Nephron (organoid): ENCODE results near the gene AMIGO3.

Source experiments
- H3K27ac Mint-ChIP-seq, 3 experiments: 2 replicates each; pipeline ENCODE4 v1.8.0; 2020; ENCODE audit warnings: mixed read lengths in 3 of 3, mild to moderate bottlenecking in 2 of 3, moderate library complexity in 1 of 3
- H3K27me3 Mint-ChIP-seq: 2 replicates; pipeline ENCODE4 v1.8.0; 2021; ENCODE audit warnings: low read depth, mild to moderate bottlenecking, moderate library complexity, mixed read lengths
- H3K36me3 Mint-ChIP-seq: 2 replicates; pipeline ENCODE4 v1.8.0; 2020; ENCODE audit warnings: low read depth, mixed read lengths
- H3K4me1 Mint-ChIP-seq: 2 replicates; pipeline ENCODE4 v1.8.0; 2020; ENCODE audit warnings: mixed read lengths
- H3K4me3 Mint-ChIP-seq, 3 experiments: 2 replicates each; pipeline ENCODE4 v1.8.0; 2020; ENCODE audit warnings: mild to moderate bottlenecking in 3 of 3, mixed read lengths in 3 of 3, moderate library complexity in 2 of 3
- H3K9me3 Mint-ChIP-seq: 2 replicates; pipeline ENCODE4 v1.8.0; 2020; ENCODE audit warnings: mixed read lengths
- TF ChIP-seq, protein P1 (sequence below), 3 experiments: fragments of 200-600 bp; sonication (generic); IDR thresholded peaks; one replicate each; pipeline ENCODE4 v1.5.0; 2021; ENCODE audit warnings: antibody characterized with exemption in 3 of 3; ENCODE audit not compliant: unreplicated experiment in 3 of 3

Gene AMIGO3

DNA sequence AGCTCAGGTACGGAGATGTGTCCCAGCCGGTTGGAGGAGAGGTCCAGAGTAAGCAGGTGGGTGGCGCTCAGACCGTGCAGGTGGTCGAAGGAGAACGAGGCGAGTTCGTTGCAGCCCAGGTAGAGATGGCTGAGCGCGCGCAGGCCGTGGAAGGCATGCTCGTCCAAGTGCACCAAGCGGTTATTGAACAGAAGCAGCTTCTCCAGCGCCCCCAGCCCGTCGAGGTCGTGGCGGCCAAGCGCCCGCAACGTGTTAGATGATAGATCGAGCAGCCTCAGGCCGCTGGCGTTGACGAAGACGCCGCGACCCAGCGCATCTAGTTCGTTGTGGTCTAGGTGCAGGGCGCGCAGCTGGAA is 648 bp downstream of the AMIGO3 start:
- peaks cover 8% of the 10 kb centered on the region for H3K36me3 Mint-ChIP-seq
- H3K27me3 Mint-ChIP-seq, result no peaks in the 10 kb centered on the region
- peak overlapping the region; percentile 85 to 93 (median 87) for H3K4me3 Mint-ChIP-seq
- TF ChIP-seq, protein P1, sequence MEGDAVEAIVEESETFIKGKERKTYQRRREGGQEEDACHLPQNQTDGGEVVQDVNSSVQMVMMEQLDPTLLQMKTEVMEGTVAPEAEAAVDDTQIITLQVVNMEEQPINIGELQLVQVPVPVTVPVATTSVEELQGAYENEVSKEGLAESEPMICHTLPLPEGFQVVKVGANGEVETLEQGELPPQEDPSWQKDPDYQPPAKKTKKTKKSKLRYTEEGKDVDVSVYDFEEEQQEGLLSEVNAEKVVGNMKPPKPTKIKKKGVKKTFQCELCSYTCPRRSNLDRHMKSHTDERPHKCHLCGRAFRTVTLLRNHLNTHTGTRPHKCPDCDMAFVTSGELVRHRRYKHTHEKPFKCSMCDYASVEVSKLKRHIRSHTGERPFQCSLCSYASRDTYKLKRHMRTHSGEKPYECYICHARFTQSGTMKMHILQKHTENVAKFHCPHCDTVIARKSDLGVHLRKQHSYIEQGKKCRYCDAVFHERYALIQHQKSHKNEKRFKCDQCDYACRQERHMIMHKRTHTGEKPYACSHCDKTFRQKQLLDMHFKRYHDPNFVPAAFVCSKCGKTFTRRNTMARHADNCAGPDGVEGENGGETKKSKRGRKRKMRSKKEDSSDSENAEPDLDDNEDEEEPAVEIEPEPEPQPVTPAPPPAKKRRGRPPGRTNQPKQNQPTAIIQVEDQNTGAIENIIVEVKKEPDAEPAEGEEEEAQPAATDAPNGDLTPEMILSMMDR (IDR thresholded peaks at IDR 0.05; ENCODE audit: unreplicated experiment in 3 of 3), result no peak
- no peak overlapping the region for H3K27ac Mint-ChIP-seq
- H3K9me3 Mint-ChIP-seq, result no peaks in the 10 kb centered on the region
- peaks cover 25% of the 10 kb centered on the region for H3K4me1 Mint-ChIP-seq

DNA sequence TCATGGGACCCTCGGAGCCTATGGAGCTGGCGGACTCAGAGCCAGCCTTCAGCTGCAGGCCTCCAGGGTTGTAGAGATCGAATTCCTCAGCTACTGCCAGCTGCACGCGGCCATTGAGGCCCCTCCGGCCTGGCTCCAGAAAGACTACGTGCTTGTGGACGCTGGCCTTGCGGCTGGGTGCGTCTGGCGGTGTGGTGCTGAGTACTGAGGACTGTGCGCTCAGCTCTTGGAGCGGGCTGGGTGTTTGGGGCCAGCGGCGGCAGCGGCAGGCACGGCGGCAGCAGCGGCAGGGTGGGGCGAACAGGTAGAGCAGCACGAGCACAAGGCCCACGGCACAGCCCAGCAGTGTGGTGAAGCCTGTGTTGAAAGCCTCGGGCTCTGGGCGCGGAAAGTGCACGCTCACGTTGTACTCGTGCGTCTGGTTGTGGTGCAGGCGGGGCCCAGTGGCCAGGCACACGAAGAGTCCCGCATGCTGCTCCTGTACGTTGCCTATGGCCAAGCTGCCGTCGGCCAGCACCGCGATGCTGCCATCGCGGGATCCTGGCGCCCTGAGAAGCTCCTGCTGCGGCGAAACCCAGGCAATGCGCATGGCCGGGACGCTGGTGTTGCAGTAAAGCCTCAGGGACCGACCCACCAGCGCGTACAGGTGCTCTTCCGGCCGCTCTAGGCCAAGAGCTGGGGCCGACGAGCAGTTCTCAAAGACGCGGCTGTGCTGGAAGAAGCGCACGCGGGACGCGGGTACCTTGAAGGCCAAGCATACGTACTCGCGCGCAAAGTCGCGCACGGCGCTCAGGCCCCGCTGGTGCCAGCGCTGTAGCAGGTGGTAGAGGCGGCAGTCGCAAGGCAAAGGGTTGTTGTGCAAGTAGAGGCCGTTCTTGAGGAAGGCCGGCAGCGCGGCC is 1.3 kb downstream of the AMIGO3 start:
- Mint-ChIP-seq H3K27me3 (no peaks in the 10 kb centered on the region), H3K9me3 (no peaks in the 10 kb centered on the region), H3K4me1 (peaks cover 23% of the 10 kb centered on the region), H3K36me3 (peaks cover 8% of the 10 kb centered on the region), H3K27ac (no peak overlapping the region), H3K4me3 (peak overlapping the region; percentile 85 to 93 (median 87))
- TF ChIP-seq, protein P1 (IDR thresholded peaks at IDR 0.05; ENCODE audit: unreplicated experiment in 3 of 3), result no peak

DNA sequence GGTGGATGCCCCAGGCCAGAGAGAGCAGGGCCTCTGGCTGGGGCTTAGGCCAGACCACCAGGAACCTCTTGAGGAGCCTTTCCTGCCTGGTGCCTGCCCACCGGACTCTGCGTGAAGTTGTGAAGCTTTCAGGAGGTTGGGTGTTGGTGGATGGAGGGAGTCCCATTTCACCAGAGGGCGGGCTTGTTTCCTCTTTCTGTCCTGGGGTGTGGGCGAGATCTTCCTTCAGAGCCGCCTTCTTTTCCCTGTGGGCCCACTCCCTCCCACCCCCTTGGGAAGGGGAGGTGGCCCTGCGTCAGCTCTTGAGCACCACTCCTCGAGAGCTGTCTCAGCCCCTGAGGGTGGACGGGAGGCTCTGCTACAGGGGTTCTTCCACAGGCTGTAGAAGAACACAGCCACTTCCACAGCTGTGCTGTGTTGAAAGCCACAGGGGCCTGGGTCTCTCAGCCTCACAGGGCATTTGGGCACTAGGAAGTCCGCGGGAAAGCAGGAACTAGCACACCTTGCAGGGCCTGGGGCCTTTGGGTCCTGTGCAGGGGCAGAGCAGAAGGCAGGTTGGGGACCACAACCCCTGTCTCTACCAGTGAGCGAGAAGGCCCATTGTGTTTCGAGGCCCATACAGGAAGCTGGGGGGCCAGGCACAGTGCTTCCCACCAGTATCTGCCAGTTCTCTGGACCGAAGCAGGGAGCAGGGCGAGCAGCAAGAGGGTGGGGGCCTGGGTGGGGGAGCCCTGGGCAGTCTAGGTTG is 2.1 kb downstream of the AMIGO3 start:
- Mint-ChIP-seq H3K9me3 (no peaks in the 10 kb centered on the region), H3K4me1 (peaks cover 15% of the 10 kb centered on the region), H3K27ac (no peak overlapping the region), H3K36me3 (peaks cover 8% of the 10 kb centered on the region), H3K4me3 (peak overlapping the region; percentile 38 to 56 (median 46)), H3K27me3 (no peaks in the 10 kb centered on the region)
- TF ChIP-seq, protein P1 (IDR thresholded peaks at IDR 0.05; ENCODE audit: unreplicated experiment in 3 of 3), result no peak

DNA sequence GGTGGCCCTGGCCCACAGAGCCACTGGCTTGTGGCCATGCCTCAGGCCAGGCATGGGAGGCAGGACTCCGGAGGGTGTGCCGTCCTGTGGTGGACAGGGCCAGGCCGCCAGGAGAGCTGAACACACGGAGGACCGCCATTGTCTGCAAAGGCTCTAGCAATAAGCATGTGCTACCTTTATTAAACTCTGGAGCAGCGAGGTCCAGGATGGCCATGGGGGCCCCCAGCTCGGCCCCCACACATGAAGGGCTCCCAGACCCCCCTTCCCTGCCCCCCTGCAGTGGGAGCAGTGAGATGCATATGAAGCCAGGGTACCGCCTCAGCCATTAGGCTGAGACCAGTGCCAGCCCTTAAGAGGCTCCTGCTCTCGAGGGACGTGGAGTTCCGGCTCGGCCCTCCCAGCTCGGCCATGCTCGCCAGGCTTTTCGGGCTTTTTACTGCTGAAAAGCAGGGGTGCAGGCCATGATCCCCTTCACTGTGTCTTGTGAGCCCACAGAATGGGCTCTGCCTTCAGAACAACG is 2.7 kb downstream of the AMIGO3 start:
- TF ChIP-seq, protein P1 (IDR thresholded peaks at IDR 0.05; ENCODE audit: unreplicated experiment in 3 of 3), result no peak
- Mint-ChIP-seq H3K9me3 (no peaks in the 10 kb centered on the region), H3K27me3 (no peaks in the 10 kb centered on the region), H3K4me3 (no peak overlapping the region), H3K36me3 (peaks cover 8% of the 10 kb centered on the region), H3K4me1 (peaks cover 15% of the 10 kb centered on the region), H3K27ac (no peak overlapping the region)

DNA sequence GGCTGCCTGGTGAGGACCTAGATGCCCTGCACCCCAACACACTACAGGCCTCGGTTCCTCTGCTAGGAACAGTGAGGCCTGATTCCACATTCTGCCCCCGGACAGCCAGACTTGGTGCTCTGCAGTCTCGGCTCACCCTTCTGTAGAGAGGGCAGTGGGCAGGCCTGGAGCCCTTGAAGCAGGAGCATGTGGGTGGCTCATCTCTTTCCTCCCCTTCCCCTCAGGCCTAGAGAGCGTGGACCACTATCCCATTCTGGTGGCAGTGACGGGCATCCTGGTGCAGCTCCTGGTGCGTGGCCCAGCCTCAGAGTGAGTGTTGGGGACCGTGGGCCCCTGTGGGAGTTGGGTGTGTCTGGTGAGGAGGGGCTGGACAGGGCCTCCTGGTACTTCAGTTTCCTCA is 3.3 kb downstream of the AMIGO3 start:
- TF ChIP-seq, protein P1 (IDR thresholded peaks at IDR 0.05; ENCODE audit: unreplicated experiment in 3 of 3), result no peak
- H3K4me1 Mint-ChIP-seq, result peaks cover 15% of the 10 kb centered on the region
- no peaks in the 10 kb centered on the region for H3K27me3 Mint-ChIP-seq
- no peak overlapping the region for H3K27ac Mint-ChIP-seq
- no peaks in the 10 kb centered on the region for H3K9me3 Mint-ChIP-seq
- H3K4me3 Mint-ChIP-seq, result no peak overlapping the region
- H3K36me3 Mint-ChIP-seq, result peaks cover 7% of the 10 kb centered on the region
